Astrocyte (in vitro differentiated cells and primary cell): ENCODE results near the gene KIAA0319L. TPM values are rescaled to one million over a fixed set of nuclear protein-coding genes. Genes with fewer than 3 reads are reported as not detected.
"Not testable (repeated sequence)": the region's sequence is repeated elsewhere in the genome, so short reads cannot be mapped to it uniquely, and the experiment has no call there.

Experiments used
- DNase-seq: peaks from one replicate; pipeline ENCODE4 v3.0.0-alpha.2; 2010; ENCODE audit warnings: low read depth
- FAIRE-seq: peaks from 2 replicates; lab custom pipeline; 2011; peaks lifted over from hg19 to GRCh38; lab: Jason Lieb, UNC
- H2AFZ ChIP-seq: 2 replicates; pipeline ENCODE4 v1.6.0; 2012; ENCODE audit warnings: low read depth, low read length, inconsistent platforms
- H3K27ac ChIP-seq: 2 replicates; pipeline ENCODE4 v1.5.1; 2011; ENCODE audit warnings: low read depth, low read length, inconsistent platforms
- H3K27me3 ChIP-seq: 2 replicates; pipeline ENCODE4 v1.6.0; 2011; ENCODE audit warnings: low read length, inconsistent platforms; ENCODE audit not compliant: insufficient read depth
- H3K36me3 ChIP-seq: 2 replicates; pipeline ENCODE4 v1.5.1; 2011; ENCODE audit warnings: low read length, inconsistent platforms; ENCODE audit not compliant: insufficient read depth
- H3K4me1 ChIP-seq: 2 replicates; pipeline ENCODE4 v1.5.1; 2011; ENCODE audit warnings: low read length, inconsistent platforms; ENCODE audit not compliant: insufficient read depth
- H3K4me2 ChIP-seq: 2 replicates; pipeline ENCODE4 v1.6.0; 2012; ENCODE audit warnings: low read length, inconsistent platforms
- H3K4me3 ChIP-seq: 2 replicates; pipeline ENCODE4 v1.5.1; 2011; ENCODE audit warnings: low read depth, mild to moderate bottlenecking, low read length, inconsistent platforms; ENCODE audit not compliant: insufficient read depth
- H3K79me2 ChIP-seq: 2 replicates; pipeline ENCODE4 v1.6.0; 2012; ENCODE audit warnings: mild to moderate bottlenecking, low read length, inconsistent platforms; ENCODE audit not compliant: insufficient read depth
- H3K9ac ChIP-seq: 2 replicates; pipeline ENCODE4 v1.6.0; 2012; ENCODE audit warnings: mild to moderate bottlenecking, low read length, inconsistent platforms
- H3K9me3 ChIP-seq: 2 replicates; pipeline ENCODE4 v1.5.1; 2012; ENCODE audit warnings: low read depth, mild to moderate bottlenecking, low read length, inconsistent platforms; ENCODE audit not compliant: insufficient read depth
- H4K20me1 ChIP-seq: 2 replicates; pipeline ENCODE4 v1.6.0; 2012; ENCODE audit warnings: low read length, inconsistent platforms; ENCODE audit not compliant: insufficient read depth
- H3K27ac Mint-ChIP-seq: one replicate; pipeline ENCODE4 v1.8.0; 2021; ENCODE audit warnings: mild to moderate bottlenecking, mixed read lengths; ENCODE audit not compliant: unreplicated experiment
- H3K27me3 Mint-ChIP-seq: one replicate; pipeline ENCODE4 v1.8.0; 2021; ENCODE audit warnings: low read depth, mixed read lengths; ENCODE audit not compliant: unreplicated experiment
- H3K36me3 Mint-ChIP-seq: one replicate; pipeline ENCODE4 v1.8.0; 2021; ENCODE audit warnings: low read depth, mixed read lengths; ENCODE audit not compliant: unreplicated experiment
- H3K4me1 Mint-ChIP-seq: one replicate; pipeline ENCODE4 v1.8.0; 2021; ENCODE audit warnings: low read depth, mixed read lengths; ENCODE audit not compliant: unreplicated experiment
- H3K4me3 Mint-ChIP-seq: one replicate; pipeline ENCODE4 v1.8.0; 2021; ENCODE audit warnings: mild to moderate bottlenecking, moderate library complexity, mixed read lengths; ENCODE audit not compliant: unreplicated experiment
- H3K9me3 Mint-ChIP-seq: one replicate; pipeline ENCODE4 v1.8.0; 2021; ENCODE audit warnings: mild to moderate bottlenecking, mixed read lengths; ENCODE audit not compliant: unreplicated experiment
- CTCF ChIP-seq: IDR thresholded peaks from 2 replicates; pipeline ENCODE4 v1.5.1; 2011; ENCODE audit warnings: low read depth, mild to moderate bottlenecking, inconsistent platforms, low read length, moderate library complexity; ENCODE audit not compliant: insufficient read depth
- EZH2 ChIP-seq: IDR thresholded peaks from 2 replicates; pipeline ENCODE4 v1.6.1; 2012; ENCODE audit warnings: mild to moderate bottlenecking, low read length, inconsistent platforms; ENCODE audit not compliant: insufficient read depth
- total RNA-seq: library from RNA; stranded (reverse); gene quantifications from 2 replicates; pipeline ENCODE4 v1.2.1, GENCODE V29; 2021

The KIAA0319L gene
- total RNA-seq, 1 donor from 2014 or later: 42.5 TPM

- Histone ChIP-seq H3K9me3 (no peaks in the 10 kb centered on the region), H3K4me2 (no peak overlapping the region), H4K20me1 (no peaks in the 10 kb centered on the region), H3K36me3 (peaks cover 8% of the 10 kb centered on the region), H3K4me1 (no peaks in the 10 kb centered on the region), H3K79me2 (no peaks in the 10 kb centered on the region), H3K4me3 (no peak overlapping the region), H3K9ac (no peak overlapping the region), H3K27me3 (no peaks in the 10 kb centered on the region), H3K27ac (no peak overlapping the region), H2AFZ (no peak overlapping the region)
- peaks cover 6% of the 10 kb centered on the region for H3K36me3 Mint-ChIP-seq
- no peak for TF ChIP-seq EZH2
- no peak for TF ChIP-seq CTCF
- H3K4me3 Mint-ChIP-seq: no peak overlapping the region
- no peak overlapping the region for H3K27ac Mint-ChIP-seq
- H3K9me3 Mint-ChIP-seq: no peaks in the 10 kb centered on the region
- H3K4me1 Mint-ChIP-seq: peaks cover 7% of the 10 kb centered on the region
- DNase-seq (no peak), FAIRE-seq (no peak)
- H3K27me3 Mint-ChIP-seq: no peaks in the 10 kb centered on the region
These were observed 86.1 kb downstream of the KIAA0319L start for GRCh38 chr1:35470977-35471613.

GRCh38 chr1:35466120-35466519 is 91.1 kb downstream of the KIAA0319L start:
- no peak overlapping the region for H2AFZ ChIP-seq
- H3K4me2 ChIP-seq: no peak overlapping the region
- H3K9me3 ChIP-seq: no peaks in the 10 kb centered on the region
- Mint-ChIP-seq H3K27me3 (no peaks in the 10 kb centered on the region), H3K36me3 (peaks cover 40% of the 10 kb centered on the region), H3K4me1 (peaks cover 4% of the 10 kb centered on the region), H3K9me3 (peaks cover 14% of the 10 kb centered on the region), H3K27ac (no peak overlapping the region), H3K4me3 (no peak overlapping the region)
- H3K9ac ChIP-seq: no peak overlapping the region
- FAIRE-seq (no peak), DNase-seq (no peak)
- peaks cover 20% of the 10 kb centered on the region for H3K36me3 ChIP-seq
- TF ChIP-seq EZH2 (no peak), CTCF (no peak)
- H3K4me1 ChIP-seq: no peaks in the 10 kb centered on the region
- H4K20me1 ChIP-seq: no peaks in the 10 kb centered on the region
- H3K79me2 ChIP-seq: no peaks in the 10 kb centered on the region
- H3K4me3 ChIP-seq: no peak overlapping the region
- H3K27me3 ChIP-seq: no peaks in the 10 kb centered on the region
- H3K27ac ChIP-seq: no peak overlapping the region

DNA sequence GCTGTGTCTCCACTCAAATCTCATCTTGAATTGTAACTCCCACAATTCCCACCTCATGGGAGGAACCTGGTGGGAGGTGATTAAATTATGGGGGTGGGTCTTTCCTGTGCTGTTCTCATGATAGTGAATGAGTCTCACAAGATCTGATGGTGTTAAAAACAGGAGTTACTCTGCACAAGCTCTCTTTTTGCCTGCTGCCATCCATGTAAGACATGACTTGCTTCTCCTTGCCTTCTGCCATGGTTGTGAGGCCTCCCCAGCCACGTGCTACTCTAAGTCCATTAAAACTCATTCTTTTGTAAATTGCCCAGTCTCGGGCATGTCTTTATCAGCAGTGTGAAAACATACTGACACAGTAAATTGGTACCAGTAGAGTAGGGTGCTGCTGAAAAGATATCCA is 93.5 kb downstream of the KIAA0319L start:
- not testable (repeated sequence) for H3K4me2 ChIP-seq, H3K27ac ChIP-seq, H3K4me1 ChIP-seq, H2AFZ ChIP-seq, H3K4me3 ChIP-seq, H3K79me2 ChIP-seq, H3K27me3 ChIP-seq, H4K20me1 ChIP-seq, H3K9me3 ChIP-seq, H3K4me3 Mint-ChIP-seq, H3K9ac ChIP-seq, FAIRE-seq, DNase-seq, H3K27ac Mint-ChIP-seq, H3K4me1 Mint-ChIP-seq, H3K27me3 Mint-ChIP-seq
- peaks cover 17% of the 10 kb centered on the region for H3K36me3 ChIP-seq
- Mint-ChIP-seq H3K36me3 (peaks cover 46% of the 10 kb centered on the region), H3K9me3 (peaks cover 14% of the 10 kb centered on the region)
